Mucosa of stomach (tissue), 1 donor: ENCODE measurements around the gene HIPK3.

Source experiments
- H3K27me3 ChIP-seq: one replicate; pipeline ENCODE4 v1.7.0; 2013; ENCODE audit warnings: mild to moderate bottlenecking, low read length; ENCODE audit not compliant: control insufficient read depth, insufficient read depth
- H3K36me3 ChIP-seq: one replicate; pipeline ENCODE4 v1.7.0; 2013; ENCODE audit warnings: low read length; ENCODE audit not compliant: control insufficient read depth, insufficient read depth
- H3K4me1 ChIP-seq: one replicate; pipeline ENCODE4 v1.7.0; 2013; ENCODE audit warnings: mild to moderate bottlenecking, low read length; ENCODE audit not compliant: control insufficient read depth, insufficient read depth
- H3K4me3 ChIP-seq: one replicate; pipeline ENCODE4 v1.7.0; 2013; ENCODE audit warnings: low read length
- H3K9ac ChIP-seq: one replicate; pipeline ENCODE4 v1.7.0; 2013; ENCODE audit warnings: mild to moderate bottlenecking, low read length, moderate library complexity
- H3K9me3 ChIP-seq: one replicate; pipeline ENCODE4 v1.7.0; 2013; ENCODE audit warnings: mild to moderate bottlenecking, low read length, moderate library complexity; ENCODE audit not compliant: control insufficient read depth
- donor health status: Pancreatic carcinoma.

Gene HIPK3

DNA sequence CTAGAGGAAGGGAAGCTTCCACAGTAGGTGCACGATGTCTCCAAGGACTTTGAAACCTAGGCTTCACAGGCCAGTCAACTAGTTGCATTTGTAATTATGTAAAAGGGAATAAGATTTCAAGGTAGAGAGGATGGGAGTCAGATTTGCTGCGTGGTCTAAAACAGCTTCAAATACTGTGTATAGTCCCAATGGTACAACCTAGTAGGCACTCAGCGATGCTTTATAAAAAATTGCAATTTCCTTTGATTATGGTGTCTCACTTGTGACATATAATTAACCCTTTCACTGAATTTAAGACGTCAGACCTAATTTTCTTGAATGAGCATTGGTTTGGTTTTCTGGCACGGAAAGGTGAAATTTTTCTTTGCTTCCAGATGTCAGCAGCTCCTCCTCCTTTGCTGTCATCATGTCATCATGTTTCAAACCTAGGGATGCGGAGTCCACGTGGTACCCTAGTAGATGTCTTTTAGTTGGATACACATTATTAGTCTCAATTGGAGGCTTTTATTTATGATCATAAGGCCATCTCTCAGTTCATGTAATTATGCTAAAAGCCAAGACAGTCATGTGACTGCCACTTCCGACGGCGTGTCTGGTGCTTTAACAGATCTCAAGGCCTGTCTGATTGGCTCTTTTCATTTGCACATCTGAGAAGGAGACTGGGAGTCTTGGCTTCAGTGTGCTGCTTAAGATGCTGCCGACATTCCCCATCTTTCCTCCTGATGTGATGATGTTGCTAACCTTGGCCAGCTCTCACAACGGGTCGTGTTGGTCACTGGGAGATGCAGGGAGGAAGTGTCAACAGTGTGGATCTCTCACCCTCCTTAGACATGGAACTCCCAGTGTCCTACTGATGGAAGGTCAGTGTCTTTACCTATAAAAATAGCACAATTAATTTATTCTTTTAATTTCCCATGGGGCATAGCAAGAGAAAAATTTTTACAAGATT is 134.0 kb downstream of the HIPK3 start:
- H3K4me1 ChIP-seq, result no peaks in the 10 kb centered on the region
- H3K9ac ChIP-seq, result no peak overlapping the region
- H3K9me3 ChIP-seq, result no peaks in the 10 kb centered on the region
- H3K27me3 ChIP-seq, result no peaks in the 10 kb centered on the region
- no peaks in the 10 kb centered on the region for H3K36me3 ChIP-seq
- H3K4me3 ChIP-seq, result no peak overlapping the region

DNA sequence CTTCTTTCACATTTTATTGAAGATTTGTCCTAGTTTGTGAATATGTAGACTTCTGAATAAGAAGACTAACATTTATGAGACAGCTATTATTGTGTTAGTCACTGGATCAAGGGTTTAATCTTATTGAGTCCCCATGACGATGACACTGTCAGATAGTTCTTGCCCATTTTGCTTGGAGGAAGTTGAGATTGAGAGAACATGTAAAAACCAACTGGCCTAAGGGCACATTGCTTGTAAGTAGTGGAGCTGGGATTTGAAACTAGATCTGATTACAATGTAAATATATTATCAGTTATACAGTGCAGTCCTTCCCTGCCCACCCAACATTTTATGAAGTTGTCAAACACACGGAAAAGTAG is 134.7 kb downstream of the HIPK3 start:
- no peaks in the 10 kb centered on the region for H3K36me3 ChIP-seq
- H3K4me1 ChIP-seq, result no peaks in the 10 kb centered on the region
- no peak overlapping the region for H3K4me3 ChIP-seq
- no peaks in the 10 kb centered on the region for H3K27me3 ChIP-seq
- H3K9ac ChIP-seq, result no peak overlapping the region
- H3K9me3 ChIP-seq, result no peaks in the 10 kb centered on the region

DNA sequence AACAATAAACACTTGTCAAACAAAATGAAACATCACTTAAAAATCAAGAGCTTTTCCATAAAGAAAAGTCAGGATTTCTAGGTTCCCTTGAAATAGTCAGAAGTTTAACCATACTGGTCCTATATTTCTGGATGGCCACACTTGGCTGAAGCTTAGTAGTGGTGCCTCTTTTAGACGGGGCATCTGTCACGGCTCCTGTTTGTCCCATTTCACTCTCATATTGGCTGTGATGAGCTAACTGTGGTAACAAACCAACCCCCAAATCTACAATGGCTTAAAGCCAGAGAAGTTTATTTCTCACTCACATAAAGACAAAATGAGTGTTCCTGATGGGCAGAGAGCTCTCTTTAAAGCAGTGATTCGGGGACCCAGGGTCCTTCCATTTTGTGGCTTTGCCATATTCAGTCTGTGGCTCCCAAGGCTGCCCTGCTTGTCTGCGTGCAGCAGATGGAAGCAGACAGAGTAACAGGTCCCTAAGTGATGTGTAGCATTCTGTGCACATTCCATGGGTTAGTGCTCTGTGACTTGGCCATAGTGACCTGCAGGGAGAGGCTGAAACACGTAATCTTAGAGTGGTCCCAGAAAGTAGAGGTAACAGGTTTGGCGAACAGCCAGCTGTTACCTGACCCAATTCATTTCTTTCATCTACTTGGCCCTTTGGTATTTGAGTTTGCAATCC is 137.4 kb downstream of the HIPK3 start:
- Histone ChIP-seq H3K9me3 (no peaks in the 10 kb centered on the region), H3K4me1 (no peaks in the 10 kb centered on the region)

DNA sequence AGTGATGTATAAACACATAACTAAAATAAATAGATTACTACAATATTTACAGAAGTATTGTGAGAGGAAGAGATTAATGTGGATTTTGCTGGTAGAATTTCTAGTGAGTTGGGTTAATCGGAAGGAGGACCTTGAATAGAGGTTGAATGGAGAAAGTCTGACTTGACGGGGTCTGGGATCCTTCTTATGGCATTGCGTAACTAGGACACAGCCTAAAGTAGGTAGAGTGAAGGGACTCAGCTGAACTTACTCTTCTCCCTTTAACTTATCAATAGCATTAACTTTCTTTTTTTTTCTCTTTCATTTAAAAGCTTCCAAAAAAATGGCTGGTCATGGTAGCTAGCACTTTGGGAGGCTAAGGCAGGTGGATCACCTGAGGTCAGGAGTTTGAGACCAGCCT is 139.2 kb downstream of the HIPK3 start:
- H3K9ac ChIP-seq, result no peak overlapping the region
- H3K36me3 ChIP-seq, result no peaks in the 10 kb centered on the region
- no peak overlapping the region for H3K4me3 ChIP-seq
- H3K4me1 ChIP-seq, result no peaks in the 10 kb centered on the region
- no peaks in the 10 kb centered on the region for H3K9me3 ChIP-seq
- H3K27me3 ChIP-seq, result no peaks in the 10 kb centered on the region

More for the DNA sequence above, 137.4 kb downstream of the HIPK3 start:
- Histone ChIP-seq H3K36me3 (no peaks in the 10 kb centered on the region), H3K27me3 (no peaks in the 10 kb centered on the region), H3K9ac (no peak overlapping the region), H3K4me3 (no peak overlapping the region)

DNA sequence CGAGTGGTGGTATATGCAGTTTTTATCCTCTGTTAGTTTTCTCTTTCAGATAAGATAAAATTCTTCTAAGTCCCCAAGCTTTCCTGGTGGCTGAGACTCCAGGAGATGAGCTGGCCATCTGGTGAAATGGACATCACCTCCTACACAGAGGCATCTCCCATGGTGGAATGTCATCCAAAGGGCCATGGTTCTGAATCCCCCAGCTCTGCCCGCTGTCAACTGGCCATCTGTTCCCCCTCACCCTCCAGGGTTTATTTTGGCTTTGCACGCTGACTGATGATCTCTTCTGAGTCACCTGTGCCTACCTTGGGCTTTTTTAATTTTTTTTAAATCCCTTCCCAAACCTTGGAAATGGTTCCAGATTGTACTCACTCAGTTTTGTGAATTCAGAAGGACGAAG is 142.2 kb downstream of the HIPK3 start:
- H3K27me3 ChIP-seq, result no peaks in the 10 kb centered on the region
- H3K9me3 ChIP-seq, result no peaks in the 10 kb centered on the region
- H3K4me1 ChIP-seq, result no peaks in the 10 kb centered on the region
- no peak overlapping the region for H3K4me3 ChIP-seq
- H3K36me3 ChIP-seq, result no peaks in the 10 kb centered on the region
- H3K9ac ChIP-seq, result no peak overlapping the region

DNA sequence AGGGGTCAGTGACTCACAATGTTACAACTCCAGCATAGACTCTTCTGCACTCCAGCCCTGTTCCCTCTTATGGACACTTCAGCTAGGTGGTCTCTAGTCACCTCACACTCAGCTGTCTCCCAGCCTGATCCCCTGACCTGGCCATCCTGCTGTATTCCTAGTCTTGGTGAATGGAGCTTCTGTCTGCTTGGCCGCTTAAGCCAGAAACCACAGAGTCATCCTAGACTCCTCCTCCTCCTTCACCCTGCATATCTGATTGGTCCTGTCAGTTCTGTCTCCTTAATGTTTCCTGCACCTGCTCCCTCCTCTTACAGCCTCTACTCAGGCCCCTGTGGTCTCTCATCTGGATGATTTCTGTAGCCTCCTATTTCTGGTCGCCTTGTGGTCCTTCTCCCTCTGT is 144.9 kb downstream of the HIPK3 start:
- no peaks in the 10 kb centered on the region for H3K36me3 ChIP-seq
- no peaks in the 10 kb centered on the region for H3K4me1 ChIP-seq
- no peaks in the 10 kb centered on the region for H3K27me3 ChIP-seq
- H3K4me3 ChIP-seq, result no peak overlapping the region
- H3K9ac ChIP-seq, result no peak overlapping the region
- H3K9me3 ChIP-seq, result no peaks in the 10 kb centered on the region

DNA sequence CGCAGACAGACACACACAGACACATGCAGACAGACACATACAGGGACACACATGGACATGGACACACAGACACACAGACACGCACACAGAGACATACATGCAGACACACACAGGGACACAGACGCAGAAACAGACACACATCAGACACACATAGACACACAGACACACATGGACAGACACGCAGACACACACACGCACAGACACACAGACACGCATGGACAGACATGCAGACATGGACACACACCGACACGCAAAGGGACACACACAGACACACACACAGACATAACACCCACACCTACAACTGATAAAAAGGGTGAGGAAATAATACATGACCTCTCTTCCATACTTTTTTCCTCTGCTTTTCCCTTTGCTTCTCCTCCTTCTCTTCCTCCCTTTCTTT is 146.2 kb downstream of the HIPK3 start:
- Histone ChIP-seq H3K36me3 (no peaks in the 10 kb centered on the region), H3K9ac (no peak overlapping the region), H3K4me1 (no peaks in the 10 kb centered on the region), H3K9me3 (no peaks in the 10 kb centered on the region), H3K4me3 (no peak overlapping the region), H3K27me3 (no peaks in the 10 kb centered on the region)

DNA sequence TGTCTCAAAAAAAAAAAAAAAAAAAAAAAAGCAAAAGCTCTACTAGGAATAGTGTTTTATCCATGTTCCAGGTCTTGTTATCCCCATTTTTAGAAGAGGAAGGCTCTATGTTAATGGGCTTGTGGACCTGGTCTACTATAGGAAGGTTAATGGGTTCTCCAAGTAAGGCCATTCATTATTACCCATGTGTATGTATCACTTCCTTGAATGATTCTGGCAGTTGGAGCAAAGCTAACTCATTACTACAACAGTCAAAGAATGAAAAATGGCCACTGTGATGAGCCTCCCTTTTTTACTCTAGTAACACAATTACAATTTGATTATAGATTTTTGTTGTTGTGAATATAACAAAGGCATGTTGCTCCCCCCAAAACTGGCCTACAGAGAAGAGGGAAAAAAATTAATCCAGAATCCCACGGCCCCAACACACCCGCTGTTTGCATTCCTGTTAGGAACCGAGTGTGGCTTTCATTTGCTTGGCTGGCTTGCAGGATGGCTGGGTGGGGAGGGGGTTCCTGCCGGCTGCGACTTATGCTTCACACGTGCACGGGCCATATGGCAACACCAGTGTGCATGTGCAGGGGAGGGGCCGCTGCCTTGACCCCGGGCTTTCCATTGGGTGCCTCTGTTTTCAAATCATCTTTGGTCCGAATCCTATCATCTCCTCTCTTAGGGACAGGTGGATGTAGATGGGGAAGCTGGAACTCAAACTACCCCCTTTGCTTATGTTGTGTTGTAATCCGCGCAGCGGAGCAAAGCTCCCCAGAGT is 148.8 kb downstream of the HIPK3 start:
- H3K9ac ChIP-seq, result no peak overlapping the region
- no peaks in the 10 kb centered on the region for H3K9me3 ChIP-seq
- no peaks in the 10 kb centered on the region for H3K27me3 ChIP-seq
- no peaks in the 10 kb centered on the region for H3K36me3 ChIP-seq
- no peaks in the 10 kb centered on the region for H3K4me1 ChIP-seq
- H3K4me3 ChIP-seq, result no peak overlapping the region
